GM20431 (cell line): Measurements from ENCODE around the gene SETD7.

ENCODE experiments used
- in situ Hi-C: fragments of 300-500 bp; cut with MseI, MboI; formaldehyde crosslinking; loops from one replicate; pipeline ENCODE4 v1.15.0; 2020; ENCODE audit warnings: low sequenced_read_pairs; ENCODE audit not compliant: unreplicated experiment

Gene SETD7

DNA sequence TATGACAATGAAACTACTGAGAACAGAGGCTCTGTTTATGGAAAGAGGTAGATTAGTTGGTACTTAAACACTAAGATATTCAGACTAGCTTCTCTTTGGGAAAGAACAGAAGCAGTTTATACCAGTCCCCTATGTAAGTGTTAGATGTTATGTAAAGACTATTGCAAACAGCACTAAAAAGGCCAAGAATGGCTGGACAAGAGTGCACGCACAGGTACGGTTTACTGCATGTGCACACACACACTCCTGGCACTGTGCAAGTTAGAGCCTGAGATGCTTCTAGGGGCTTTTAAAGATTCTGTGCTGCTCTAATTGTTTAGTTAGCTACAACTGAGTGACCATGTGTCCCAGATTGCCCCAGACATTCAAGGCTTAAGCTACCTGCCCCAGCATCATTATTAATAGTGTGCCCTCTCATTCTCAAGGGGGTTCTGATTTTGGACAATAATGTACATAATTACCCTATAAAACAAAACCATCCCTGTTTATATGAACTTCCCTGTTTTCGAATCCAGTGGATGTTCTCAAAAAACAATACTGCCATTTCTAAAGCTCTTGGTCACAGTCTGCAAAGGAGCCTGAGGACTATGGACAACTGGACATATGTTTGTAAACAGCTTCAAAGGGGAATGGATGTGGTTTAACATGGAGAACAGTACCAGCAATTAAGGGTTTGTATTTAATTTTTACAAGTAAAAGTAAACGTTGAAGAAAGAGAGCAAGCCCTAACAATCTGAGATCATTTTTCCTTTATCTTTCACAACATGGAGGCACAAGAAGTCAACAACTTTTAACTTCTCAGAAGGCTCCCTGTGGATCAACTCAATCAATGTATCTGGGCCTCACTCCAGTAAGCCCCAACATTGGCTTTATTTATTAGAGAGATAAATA lies 2.0 kb downstream of the SETD7 start:
- in situ Hi-C loops: no loop called here

DNA sequence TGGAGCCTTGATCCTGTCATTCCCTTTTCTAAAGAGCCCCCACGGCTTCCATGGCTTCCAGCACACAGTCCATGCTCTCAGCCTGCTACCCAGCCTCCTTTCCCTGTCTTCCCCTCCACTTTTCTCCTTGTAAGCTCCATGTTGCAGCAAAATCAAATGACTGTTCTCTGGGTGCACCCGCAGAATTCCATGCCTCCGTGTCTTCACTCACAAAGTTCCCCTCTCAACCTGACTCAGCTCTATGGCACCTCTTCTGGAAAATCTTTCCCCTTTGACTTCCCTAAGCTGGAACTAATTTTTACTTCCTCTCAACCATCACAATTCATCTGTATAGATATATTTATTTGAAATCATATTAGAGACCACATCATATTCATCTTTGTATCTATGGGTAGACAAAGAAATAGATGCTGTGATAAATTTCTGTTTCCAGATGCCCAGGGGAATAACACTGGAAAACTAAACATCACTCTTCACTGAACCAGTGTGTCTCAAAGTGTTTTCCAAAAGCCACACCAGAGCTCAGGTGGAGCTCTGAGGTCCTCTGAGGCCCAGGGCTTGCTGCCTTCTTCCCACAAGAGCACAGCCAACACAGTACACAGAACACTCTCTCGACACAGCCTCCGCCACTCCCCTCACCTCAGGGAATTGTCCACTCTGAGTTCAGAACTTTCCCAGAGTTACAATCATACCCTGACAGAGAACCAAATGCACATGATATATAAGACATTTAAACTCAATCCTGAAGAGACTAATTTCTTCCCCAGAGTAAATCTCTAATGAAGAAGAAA lies 3.3 kb downstream of the SETD7 start:
- in situ Hi-C loops: no loop called here

DNA sequence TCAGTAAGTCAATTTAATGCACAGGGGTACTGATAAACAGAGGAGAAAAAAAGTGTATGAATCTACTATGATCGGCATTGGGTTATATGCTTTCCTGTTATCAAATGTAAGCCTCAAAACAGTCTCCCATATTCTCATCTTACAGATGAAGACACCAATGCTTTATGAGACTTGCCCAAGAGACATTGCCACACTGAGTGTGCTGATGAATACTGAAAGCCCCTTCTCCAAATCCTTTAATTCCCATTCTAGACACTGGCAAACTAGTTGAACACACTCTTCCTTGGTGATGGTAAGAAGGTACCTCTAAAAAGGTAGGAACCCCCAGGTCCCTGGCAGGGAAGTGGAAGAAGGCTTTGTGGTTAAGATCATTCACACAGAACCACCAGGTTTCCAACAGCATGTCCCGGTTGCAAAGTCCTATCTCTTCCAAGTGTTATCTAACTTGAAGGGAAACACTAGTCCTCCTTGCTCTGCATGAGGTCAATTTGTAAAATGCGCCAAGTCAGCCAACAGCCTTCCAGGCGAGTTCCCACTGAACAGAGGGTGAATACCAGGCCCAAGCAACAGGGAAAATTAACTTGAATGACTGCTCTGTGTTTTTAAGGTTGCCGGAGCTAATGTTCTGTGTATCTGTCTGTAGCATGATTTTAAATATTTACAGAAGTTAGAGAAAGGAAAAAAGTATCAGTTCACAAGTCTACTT lies 5.1 kb downstream of the SETD7 start:
- in situ Hi-C loops: no loop called here

DNA sequence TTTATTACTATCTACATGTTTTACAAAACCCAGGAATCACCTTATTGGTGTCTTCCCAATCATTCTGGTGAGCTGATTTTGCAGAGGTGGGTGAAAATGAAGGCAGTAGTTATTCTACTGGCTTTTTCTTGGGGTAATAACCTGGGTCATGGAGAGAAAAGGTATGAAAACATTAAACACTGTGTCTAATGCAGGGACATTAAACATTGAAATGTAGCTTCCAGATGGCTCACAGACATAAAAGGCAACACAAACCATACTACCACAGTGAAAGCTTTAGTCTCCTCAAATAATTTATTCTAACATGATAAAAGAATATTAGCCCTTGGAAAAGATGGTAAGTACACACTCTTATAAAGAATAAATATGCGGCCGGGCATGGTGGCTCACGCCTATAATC lies 8.0 kb downstream of the SETD7 start:
- in situ Hi-C loops: no loop called here

DNA sequence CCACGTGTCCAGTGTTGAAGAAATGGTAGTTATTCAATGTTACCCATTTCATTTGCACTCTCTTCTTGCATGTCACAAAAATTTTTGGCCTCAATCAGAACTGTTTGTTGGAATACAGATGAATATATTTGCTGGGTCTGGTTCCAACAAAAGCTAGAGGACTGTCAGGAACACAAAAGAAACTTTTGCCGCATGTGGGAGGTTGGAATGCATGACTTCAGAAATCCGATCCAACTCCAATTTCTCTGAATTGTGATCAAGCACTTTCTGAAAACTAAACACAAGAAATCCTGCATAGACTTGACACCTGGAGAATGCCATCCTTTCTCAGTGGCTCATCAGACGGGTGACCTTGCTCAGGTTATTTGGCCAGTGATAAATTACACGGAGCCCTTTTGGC lies 15.4 kb downstream of the SETD7 start:
- in situ Hi-C loops: no loop called here

DNA sequence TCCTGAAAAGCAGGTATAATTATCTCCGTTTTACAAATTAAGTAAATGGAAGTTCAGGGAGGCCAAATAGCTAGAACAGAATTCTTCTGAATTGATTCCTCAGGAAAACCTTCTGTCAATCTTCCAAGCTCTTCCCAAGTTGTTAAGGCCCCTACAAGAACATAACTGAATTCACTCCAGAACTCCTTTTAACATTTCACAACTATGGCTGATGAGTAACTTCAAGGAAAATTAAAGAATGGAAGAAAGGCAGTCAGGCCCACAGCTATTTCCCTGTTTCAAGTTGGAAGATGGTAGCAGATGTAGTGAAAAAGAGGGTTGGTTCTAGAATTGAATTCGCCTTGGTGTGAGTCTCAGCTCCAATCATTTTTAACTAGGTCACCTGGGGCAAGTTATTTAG lies 15.9 kb downstream of the SETD7 start:
- in situ Hi-C loops: no loop called here

DNA sequence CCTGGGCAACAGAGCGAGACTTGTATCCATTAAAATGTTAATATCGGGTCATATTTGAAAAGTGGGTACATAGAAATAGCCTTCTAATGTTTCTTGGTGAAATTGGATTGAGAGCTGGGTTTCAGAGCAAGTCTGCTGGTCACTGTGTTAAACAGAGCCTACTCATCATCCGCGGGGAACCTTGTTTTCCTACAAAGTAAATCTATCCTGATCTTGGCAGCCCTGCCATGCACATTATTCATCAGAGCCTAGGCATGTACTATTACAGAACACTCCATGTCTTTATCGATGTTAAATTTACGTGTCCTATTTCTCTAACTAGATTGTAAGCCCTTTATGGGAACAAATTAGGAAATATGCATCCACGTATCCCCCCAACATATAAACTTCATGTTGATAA lies 18.7 kb downstream of the SETD7 start:
- in situ Hi-C loops: no loop called here

DNA sequence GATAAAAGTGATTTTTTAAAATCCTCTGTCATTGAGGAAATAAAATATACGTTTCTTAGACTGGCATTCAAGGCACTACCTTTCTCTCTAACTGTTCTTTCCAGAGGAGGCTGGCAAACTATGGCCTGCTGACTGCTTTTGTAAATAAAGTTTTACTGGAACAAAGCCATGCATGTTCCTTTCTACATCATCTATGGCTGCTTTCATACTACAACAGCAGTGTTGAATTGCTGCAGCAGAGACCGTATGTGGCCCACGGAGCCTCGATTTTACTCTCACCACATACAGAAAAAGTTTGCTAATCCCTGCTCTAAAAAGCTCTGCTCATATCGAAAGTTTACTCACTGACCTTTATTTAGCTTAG lies 20.2 kb downstream of the SETD7 start:
- in situ Hi-C loops: no loop called here

DNA sequence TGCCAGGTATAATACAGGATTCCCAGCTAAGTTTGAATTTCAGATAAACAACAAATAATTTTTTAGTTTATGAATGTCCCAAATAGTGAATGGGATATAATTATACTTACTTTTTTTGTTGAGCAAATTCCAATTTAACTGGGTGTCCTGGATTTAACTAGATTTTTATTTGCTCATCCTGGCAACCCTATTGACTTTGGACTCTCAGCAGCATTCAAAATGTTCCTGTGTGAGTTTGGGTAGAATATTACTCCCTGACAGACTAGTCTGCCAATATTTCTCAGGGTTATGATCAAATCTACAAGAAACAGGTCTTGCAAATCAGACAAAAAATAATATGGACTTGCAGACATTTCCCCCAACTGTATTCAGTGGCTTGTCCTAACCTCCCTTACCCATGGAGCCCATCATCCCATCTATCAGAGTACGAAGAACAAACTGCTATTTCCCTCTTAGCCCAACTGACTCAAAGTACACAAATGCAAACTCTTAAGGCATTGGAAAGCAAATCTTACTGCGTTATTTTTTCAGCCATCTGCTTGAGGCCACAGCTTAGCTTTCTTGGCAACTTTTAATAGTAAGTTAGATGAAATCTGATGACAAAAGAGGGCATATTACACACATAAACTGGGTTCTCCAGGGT lies 20.7 kb downstream of the SETD7 start:
- in situ Hi-C loops: no loop called here

DNA sequence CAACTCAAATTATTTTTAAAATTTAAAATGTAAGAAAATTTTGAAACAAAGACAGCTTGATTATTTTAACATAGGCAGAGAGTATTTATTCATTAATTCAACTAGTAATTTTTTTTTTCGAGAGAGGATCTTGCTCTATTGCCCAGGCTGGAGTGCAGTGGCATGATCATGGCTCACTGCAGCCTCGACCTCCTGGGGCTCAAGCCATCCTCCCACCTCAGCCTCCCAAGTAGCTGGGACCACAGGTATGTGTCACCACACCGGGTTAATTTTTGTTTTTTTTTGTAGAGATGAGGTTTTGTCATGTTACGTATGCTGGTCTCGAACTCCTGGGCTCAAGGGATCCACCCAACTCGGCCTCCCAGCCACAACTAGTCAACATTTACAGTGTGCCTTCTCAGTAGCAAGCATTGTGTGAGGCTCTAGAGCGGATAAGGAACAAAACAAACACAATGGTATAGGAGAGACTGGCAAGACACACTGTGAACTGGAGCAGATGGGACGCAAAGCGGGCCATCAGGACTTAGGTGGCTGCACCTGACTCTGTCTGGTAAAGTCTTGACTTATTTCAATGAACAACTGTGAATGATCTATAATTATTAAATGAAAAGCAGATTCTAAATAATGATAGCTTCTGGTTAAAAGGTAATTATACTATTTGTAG lies 21.6 kb downstream of the SETD7 start:
- in situ Hi-C loops: no loop called here

DNA sequence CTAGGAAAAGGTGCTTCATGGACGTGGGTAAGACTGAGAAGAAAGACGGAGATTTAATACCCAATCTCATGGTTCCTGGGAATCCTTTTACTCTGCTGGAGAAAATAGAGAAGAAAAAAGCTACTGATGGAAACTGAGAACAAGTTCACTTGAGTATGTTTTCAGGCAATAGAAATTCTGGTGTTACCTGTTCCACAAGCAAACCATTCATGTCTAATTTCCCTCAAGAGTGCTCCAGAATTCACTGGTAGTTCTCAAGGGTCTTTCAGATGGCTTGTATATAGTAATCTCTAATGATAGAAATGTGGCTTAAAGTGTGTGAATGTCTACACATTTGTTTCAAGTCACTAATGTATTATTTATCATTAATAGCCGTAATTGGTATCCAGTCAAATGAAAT lies 22.5 kb downstream of the SETD7 start:
- in situ Hi-C loops: no loop called here

DNA sequence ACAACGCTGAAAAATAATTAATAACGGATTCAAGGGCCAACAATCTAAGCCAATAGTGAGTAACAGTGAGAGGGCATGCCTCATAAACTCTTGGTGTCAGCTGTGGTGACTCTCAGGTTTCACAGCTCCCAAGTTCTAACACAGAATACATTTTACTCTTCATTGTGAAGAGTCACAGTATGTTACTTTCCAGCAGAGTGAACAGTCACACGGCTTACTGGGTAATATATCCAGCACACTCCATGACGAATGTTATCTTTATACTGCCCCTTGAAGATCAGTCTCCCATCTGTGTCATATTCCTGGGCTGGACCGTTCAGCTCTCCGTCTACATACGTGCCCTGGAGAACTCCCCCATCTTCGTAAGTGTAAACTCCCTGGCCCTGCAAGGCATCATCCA lies 23.1 kb downstream of the SETD7 start:
- in situ Hi-C loops: no loop called here

DNA sequence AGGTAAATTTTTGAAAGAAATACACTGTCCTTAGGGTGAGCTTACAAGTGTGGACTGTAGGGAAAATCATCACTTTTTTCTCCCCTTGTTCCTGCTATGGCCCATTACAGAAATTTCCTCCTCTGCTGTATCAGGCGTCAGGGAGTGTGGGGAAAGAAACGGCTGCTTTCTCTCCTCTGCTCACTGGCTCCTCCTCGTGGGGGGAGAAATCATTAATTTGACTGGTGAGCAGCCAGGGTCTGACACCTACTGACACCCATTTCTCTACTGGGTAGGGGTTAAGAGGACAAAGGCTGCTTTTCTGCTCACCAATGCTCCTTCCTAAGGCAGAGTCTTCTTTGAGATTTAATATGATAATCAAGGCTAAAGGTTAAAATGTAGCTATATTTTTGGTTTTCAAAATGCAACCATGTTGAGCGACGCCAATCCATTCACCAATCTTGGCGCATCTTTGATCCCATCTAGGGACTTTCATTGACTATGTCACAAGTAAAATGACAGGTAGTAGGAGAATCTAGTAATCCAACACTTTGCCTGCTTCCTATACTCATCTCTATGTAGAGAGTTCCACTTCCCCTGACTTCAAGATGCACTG lies 25.1 kb downstream of the SETD7 start:
- in situ Hi-C loops: no loop called here

DNA sequence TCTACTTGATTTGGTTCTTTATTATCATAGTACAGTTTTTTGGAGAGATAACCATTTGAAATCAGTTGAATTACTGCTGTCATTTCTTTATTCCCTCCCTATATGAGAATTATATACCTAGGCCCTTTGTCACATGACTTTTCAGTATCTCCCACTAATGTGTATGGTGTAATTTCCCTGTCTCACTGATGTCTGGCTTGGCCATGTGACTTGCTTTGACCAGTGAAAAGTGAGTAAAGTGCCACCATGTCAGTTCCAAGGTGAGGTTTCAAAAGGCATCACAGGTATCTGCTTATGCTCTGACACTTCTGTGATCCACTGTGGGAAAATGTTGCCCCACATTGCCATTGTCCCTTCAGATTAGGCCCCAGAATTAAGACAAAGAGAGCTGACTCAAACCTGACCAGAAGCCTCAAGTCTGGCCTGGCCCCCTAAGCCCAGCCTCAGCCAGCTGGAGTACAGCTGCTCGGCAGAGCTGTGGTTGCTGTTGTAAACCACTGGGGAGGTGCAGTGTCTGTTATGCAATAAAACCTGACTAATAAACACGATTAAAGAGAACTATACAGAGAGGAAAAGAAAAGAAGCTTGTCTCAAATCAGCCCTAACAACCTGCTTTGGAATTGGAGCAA lies 27.5 kb downstream of the SETD7 start:
- in situ Hi-C loops: no loop called here

DNA sequence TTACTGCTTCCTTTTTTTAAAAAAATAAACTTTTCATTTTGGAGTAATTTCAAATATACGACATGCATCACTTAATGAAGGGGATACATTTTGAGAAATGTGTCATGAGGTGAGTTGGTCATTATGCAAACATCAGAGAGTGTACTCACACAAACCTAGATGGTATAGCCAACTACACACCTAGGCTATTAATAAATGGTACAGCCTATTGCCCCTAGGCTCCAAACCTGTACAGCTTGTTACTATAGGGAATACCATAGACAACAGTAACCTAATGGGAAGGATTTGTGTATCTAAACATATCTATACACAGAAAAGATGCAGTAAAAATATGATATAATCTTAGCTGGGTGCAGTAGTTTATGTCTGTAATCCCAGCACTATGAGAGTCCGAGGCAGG lies 29.1 kb downstream of the SETD7 start:
- in situ Hi-C loops: no loop called here

DNA sequence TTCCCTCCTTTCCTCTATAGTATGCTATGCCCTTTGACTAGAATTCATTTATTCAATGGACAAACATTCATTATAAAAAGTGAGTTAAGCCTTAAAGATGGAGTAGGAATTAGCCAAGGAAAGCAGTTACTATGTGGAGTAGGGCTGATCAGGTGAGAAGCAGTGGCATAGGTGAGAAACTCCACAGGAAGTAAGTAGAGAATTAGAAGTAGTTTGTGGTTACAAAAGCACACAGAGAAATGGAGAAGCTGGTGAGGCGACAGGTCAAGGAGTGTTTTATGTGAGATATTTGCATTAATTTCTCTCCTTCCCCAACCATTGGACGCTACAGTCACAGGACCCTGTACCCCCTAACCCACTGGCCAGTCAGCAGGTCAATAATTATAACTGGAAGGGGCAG lies 30.6 kb downstream of the SETD7 start:
- in situ Hi-C loops: no loop called here

DNA sequence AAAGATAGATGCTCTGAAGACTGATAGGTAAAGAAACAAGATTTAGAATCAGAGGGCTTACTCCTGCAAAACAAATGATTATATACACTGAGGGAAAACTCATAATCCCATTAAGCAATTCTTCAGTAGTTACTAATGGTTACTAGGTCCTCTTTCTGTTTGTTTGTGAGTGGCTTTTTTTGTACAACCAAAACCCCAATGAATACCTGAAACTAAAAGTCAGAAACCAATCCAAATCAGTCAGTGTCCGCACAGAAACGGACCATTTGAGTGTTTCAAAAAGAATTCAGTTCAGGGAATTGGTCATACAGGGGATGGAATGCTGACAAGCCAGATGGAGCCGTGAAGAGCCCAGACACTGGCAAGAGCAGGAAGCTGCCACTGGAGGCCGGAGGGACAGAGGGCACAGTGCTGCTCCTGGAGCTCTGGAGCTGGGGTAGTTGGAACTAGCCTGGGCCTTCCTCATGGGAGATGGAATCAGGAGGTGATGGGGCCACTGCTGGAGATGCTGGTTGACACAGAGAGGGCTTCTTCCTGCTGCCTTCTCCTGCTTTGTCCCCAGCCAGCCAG lies 31.9 kb downstream of the SETD7 start:
- in situ Hi-C loops: no loop called here

DNA sequence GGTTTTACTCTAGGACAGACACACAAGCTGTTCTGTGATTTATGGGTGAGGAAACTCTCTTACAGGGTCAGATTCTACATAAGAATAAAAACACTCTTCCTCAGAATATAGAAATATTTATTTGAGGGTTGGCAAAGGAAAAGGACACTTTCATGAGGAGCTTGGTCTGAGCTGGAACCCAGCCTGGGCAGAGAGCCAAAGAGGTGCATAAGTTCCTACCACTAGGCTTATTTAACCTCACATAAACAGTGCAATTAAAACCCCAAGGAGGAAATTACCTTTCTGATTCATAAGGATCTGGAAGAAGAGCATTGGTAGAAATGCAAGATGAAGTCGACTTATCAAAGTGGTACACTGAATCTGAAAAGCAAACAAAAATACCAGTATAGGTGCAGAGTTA lies 32.9 kb downstream of the SETD7 start:
- in situ Hi-C loops: no loop called here

DNA sequence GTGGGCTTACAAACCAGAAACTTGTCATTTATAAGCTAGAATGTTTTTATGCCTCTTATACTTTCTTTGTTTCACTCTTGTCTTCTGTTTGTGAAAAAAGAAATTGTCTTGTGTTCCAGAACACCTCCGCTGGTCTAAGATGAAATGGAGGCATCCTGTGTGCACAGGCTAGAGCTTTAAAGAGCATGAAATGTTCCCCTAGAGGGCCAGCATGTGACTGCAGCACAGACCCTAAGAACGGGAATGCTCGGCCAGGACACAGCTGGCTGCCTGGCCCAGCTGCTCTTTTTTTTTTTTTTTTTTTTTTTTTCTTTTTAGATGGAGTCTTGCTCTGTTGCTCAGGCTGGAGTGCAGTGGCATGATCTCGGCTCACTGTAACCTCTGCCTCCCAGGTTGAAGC lies 33.6 kb downstream of the SETD7 start:
- in situ Hi-C loops: no loop called here
